Activated naive CD4-positive, alpha-beta T cell treated with anti-CD3 and anti-CD28 coated beads, Interleukin-2, amount 50 U/mL, for 24 hours (primary cell): Measurements from ENCODE around the gene CAB39L.
A peak's percentile ranks its signal among the peaks of the same experiment; 100 is the strongest.

Source experiments
- H3K27ac Mint-ChIP-seq: one replicate; pipeline ENCODE4 v1.8.0; 2021; ENCODE audit warnings: mild to moderate bottlenecking, mixed read lengths
- H3K27me3 Mint-ChIP-seq: one replicate; pipeline ENCODE4 v1.8.0; 2021; ENCODE audit warnings: mixed read lengths
- H3K36me3 Mint-ChIP-seq: one replicate; pipeline ENCODE4 v1.8.0; 2021; ENCODE audit warnings: mixed read lengths
- H3K4me1 Mint-ChIP-seq: one replicate; pipeline ENCODE4 v1.8.0; 2021; ENCODE audit warnings: mixed read lengths
- H3K4me3 Mint-ChIP-seq: one replicate; pipeline ENCODE4 v1.8.0; 2021; ENCODE audit warnings: mild to moderate bottlenecking, mixed read lengths
- H3K9me3 Mint-ChIP-seq: one replicate; pipeline ENCODE4 v1.8.0; 2021; ENCODE audit warnings: mixed read lengths

Gene CAB39L

DNA sequence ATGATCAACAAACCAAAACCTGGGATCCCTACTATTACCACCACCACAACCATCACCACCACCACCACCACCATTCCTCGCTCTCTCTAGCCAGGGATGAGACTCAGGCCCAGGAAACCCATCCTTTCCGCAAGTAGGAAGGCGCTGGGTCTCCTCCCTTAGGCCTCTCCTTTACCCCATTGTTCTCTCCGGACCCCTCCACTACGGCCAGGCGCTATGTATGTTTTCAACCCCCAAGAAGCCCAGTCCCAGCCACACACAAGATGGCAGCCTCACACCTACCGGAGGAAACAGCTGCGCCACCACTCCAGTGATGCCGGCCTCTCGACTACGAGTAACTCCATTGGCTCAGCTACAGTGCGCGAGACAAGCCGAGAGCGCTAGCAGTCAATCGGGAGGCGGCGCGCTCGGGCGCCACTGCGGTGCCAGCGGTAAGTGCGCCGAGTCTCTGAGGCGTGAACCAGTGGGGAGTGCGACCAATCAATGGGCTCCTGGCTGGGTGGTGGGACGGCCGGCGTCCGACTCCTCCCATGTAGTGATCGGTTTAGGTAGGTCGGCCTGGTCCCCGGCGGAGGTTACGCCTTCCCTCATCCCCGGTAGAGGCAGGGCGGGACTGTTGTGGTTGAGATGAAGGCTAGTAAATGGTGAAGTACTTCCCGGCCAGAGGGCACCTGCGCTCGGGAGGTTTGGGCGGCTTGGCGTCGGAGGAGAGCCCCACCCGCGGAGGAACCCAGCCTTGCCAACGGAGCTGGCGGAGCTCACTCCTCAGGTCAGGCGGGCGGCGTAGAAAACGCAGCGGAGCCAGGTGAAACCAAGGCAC, at the start of gene CAB39L, which contains the start of gene SETDB2:
Gene CAB39L (minus strand): TSS at position 361 of the 820 bp plus-strand sequence. CDS start 61,154 bp downstream, outside the sequence.
Gene SETDB2 (plus strand): TSS at position 571 of the 820 bp plus-strand sequence. CDS start 7,620 bp downstream, outside the sequence.
- Mint-ChIP-seq H3K4me1 (peaks cover 48% of the 10 kb centered on the region), H3K4me3 (peak within 1 kb of the TSS; percentile 93), H3K36me3 (no peaks in the 10 kb centered on the region), H3K27ac (peak within 1 kb of the TSS; percentile 95), H3K27me3 (no peaks in the 10 kb centered on the region), H3K9me3 (no peaks in the 10 kb centered on the region)

DNA sequence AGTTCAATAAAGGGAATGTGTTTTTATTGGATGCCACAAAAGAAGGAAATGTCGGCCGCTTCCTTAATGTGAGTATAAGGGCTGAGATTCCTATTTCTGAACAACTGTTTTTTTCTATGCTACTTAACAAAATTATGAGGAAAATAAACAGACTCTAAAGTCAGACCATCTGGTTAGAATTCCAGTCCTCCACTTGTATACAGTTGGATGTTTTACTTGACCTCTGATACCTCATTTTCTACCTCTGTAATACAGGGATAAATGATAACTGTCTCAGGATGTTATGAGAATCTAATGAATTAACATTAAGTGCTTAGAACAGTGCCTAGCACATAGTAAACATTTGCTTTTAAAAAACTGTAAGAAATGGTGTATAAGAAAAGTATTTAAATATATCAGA, 44.7 kb upstream of the CAB39L start:
- Mint-ChIP-seq H3K36me3 (peaks cover 8% of the 10 kb centered on the region), H3K27ac (no peak overlapping the region), H3K9me3 (no peaks in the 10 kb centered on the region), H3K4me1 (no peaks in the 10 kb centered on the region), H3K4me3 (no peak overlapping the region), H3K27me3 (no peaks in the 10 kb centered on the region)

DNA sequence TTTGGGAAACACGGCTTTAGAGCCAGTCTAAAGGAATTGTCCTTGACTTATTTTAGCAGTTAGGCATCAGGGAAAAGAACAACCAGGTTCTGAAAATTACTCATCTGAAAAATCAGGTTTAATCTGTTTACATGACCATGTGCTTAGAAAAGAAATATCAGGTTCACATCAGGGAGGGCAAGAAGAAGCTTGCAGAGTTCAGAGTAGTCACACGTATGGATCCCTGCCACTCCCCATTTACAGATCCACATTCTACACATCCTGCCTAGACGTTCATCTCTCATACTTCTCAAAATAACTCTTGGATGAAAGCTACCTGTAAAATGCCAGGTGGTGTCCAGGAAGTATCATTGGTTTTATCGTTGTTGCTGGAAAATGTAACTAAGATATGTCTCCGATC, 37.9 kb upstream of the CAB39L start:
- Mint-ChIP-seq H3K4me3 (no peak overlapping the region), H3K27me3 (no peaks in the 10 kb centered on the region), H3K9me3 (no peaks in the 10 kb centered on the region), H3K27ac (no peak overlapping the region), H3K36me3 (peaks cover 20% of the 10 kb centered on the region), H3K4me1 (no peaks in the 10 kb centered on the region)

DNA sequence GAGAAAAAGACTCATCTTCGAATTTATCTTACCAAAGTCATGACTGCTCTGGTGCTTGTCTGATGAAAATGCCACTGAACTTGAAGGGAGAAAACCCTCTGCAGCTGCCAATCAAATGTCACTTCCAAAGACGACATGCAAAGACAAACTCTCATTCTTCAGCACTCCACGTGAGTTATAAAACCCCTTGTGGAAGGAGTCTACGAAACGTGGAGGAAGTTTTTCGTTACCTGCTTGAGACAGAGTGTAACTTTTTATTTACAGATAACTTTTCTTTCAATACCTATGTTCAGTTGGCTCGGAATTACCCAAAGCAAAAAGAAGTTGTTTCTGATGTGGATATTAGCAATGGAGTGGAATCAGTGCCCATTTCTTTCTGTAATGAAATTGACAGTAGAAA, 32.7 kb upstream of the CAB39L start:
- H3K4me1 Mint-ChIP-seq, result no peaks in the 10 kb centered on the region
- H3K27me3 Mint-ChIP-seq, result no peaks in the 10 kb centered on the region
- no peak overlapping the region for H3K27ac Mint-ChIP-seq
- no peak overlapping the region for H3K4me3 Mint-ChIP-seq
- H3K36me3 Mint-ChIP-seq, result peaks cover 11% of the 10 kb centered on the region
- no peaks in the 10 kb centered on the region for H3K9me3 Mint-ChIP-seq

DNA sequence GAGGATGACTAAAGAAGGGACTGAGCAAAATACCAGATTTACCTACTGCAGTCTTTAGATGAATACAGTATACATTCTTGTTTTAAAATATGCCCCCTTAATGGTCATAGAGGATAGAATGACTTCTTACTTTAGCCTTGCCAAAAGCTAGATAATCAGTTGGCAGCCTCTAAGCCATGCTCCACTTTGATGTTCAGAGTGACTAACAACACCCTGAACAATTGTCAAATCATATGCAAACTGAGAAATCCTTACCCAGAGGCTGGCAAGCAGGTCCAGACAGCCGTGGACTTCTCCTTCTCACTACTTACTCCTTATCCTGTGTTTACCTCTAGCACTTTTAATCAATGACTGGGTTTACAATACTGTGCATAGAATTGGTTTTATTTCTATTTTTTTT, 28.3 kb upstream of the CAB39L start:
- Mint-ChIP-seq H3K9me3 (no peaks in the 10 kb centered on the region), H3K27ac (no peak overlapping the region), H3K36me3 (peaks cover 14% of the 10 kb centered on the region), H3K27me3 (no peaks in the 10 kb centered on the region), H3K4me1 (no peaks in the 10 kb centered on the region), H3K4me3 (no peak overlapping the region)

DNA sequence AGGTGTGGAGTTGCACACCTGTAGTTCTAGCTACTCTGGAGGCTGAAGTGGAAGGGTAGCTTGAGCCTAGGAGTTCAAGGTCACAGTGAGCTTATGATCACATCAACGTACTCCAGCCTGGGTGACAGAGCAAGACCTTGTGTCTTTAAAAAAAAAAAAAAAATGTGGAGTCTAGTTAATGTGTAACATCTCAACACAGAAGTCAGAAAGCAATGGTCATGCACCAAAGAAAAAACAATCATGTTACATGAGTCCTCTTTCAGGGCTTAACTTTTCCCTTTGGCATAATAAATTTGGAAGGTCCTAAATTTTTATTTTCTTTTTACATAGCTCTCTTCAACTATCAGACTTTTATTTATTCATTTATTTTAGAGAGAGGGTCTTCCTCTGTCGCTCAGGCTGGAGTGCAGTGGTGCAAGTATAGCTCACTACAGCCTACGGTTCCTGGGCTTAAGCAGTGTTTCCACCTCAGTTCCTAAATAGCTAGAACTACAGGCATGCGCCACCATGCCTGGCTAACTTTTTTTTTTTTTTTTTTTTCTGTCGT, 22.5 kb upstream of the CAB39L start:
- Mint-ChIP-seq H3K27ac (no peak overlapping the region), H3K9me3 (no peaks in the 10 kb centered on the region), H3K4me1 (no peaks in the 10 kb centered on the region), H3K27me3 (no peaks in the 10 kb centered on the region), H3K4me3 (no peak overlapping the region), H3K36me3 (peaks cover 34% of the 10 kb centered on the region)

DNA sequence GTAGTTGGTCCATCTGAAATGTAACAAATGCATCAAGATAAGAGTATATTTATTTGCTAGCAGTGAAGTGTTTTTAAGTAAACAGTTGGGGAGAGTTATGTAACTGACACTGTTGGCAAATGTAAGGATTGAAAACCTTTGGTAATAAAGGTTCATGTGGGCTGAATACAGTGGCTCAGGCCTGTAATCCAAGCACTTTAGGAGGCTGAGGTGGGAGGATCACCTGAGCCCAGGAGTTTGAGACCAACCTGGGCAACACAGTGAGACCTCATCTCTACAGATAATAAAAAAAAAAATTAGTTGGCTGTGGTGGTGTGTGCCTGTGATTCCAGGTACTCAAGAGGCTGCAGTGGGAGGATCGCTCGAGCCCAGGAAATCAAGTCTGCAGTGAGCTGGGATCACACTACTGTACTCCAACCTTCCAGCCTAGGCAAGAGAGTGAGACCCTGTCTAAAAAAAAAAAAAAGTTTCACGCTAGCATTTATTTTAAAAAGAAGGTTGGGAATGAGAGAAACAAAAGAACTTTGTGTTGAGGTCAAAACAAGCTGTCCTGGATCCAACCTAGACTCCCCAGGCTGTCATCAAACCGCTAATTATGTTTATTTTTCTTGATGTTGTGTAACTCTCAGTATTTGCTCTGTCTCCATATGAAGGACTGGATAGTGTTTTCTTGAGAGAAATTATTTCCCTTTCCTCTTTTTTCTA, 20.9 kb upstream of the CAB39L start:
- Mint-ChIP-seq H3K4me3 (no peak overlapping the region), H3K27ac (no peak overlapping the region), H3K9me3 (no peaks in the 10 kb centered on the region), H3K4me1 (no peaks in the 10 kb centered on the region), H3K27me3 (no peaks in the 10 kb centered on the region), H3K36me3 (peaks cover 31% of the 10 kb centered on the region)

DNA sequence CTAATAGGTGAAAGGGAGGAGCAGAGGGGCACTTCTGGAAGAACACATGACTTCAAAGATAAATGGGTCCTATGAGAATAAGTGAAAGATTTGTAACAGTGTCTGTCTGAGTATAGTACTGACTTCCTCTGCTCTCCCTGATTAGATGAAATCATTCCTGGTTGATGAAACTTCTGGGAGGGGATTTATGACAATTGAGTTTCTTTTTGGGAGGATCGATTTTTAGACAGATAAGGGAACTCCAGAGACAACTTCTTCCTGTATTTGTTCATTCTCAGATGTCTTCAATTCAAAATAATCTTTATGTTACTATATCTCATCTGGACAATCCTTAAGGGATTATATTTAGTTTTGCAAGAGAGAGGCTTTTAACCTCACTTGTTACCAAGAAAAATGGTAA, 20.2 kb upstream of the CAB39L start:
- no peak overlapping the region for H3K27ac Mint-ChIP-seq
- H3K9me3 Mint-ChIP-seq, result no peaks in the 10 kb centered on the region
- H3K4me1 Mint-ChIP-seq, result no peaks in the 10 kb centered on the region
- peaks cover 29% of the 10 kb centered on the region for H3K36me3 Mint-ChIP-seq
- no peaks in the 10 kb centered on the region for H3K27me3 Mint-ChIP-seq
- H3K4me3 Mint-ChIP-seq, result no peak overlapping the region

DNA sequence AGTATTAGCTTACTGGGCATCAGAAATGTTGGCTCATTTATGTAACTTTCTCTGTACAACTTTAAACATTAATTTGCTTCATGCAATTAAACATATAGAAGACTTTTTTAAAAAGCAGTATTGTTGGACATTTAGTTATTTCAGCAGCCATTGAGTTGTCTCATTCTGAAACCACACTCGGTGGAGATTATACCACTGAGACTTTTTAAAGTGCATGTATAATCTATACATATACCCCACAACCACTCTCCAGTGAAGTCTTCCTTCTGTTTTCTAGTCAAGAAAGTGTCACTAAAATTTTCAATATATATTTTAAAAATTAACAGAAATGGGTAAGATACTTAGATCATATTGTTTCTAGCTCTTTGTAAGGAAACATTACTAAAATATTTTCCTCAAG, 15.7 kb upstream of the CAB39L start:
- Mint-ChIP-seq H3K27ac (no peak overlapping the region), H3K4me3 (no peak overlapping the region), H3K36me3 (peaks cover 25% of the 10 kb centered on the region), H3K4me1 (peaks cover 25% of the 10 kb centered on the region), H3K27me3 (no peaks in the 10 kb centered on the region), H3K9me3 (no peaks in the 10 kb centered on the region)

DNA sequence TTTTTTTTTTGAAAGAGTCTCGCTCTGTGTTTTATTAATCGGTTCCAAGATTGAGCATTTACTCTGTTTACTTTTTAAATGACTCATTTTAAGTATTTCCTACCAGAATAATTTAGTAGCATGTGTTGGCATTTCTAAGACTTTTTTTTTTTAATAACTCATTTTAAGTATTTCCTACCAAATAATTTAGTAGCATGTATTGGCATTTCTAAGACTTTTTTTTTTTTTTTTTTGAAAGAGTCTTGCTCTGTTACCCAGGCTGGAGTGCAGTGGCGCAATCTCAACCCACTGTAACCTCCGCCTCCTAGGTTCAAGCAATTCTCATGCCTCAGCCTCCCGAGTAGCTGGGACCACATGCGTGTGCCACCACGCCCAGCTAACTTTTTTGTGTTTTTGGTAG, 13.4 kb upstream of the CAB39L start:
- H3K36me3 Mint-ChIP-seq, result peaks cover 18% of the 10 kb centered on the region
- H3K27me3 Mint-ChIP-seq, result no peaks in the 10 kb centered on the region
- no peak overlapping the region for H3K27ac Mint-ChIP-seq
- no peak overlapping the region for H3K4me3 Mint-ChIP-seq
- no peaks in the 10 kb centered on the region for H3K9me3 Mint-ChIP-seq
- H3K4me1 Mint-ChIP-seq, result peaks cover 45% of the 10 kb centered on the region

DNA sequence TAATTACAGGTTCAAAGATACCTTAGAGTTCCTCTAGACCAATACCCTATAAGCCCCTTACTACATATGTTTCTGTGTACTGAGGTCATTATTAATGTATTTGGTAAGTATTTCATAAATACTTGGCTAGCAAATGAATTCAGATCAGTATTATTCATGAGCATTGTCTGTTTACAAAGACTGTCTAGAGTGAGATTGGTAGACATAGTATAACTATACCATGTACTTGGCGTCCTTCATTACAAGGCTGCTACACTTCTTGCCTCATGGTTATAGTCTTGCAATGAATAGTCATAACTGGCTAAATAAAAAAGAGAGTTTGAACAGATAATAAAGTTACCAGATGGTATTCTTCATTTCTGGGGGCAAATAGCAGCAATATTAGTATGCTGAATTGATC, 12.3 kb upstream of the CAB39L start:
- Mint-ChIP-seq H3K27ac (no peak overlapping the region), H3K36me3 (peaks cover 12% of the 10 kb centered on the region), H3K27me3 (no peaks in the 10 kb centered on the region), H3K4me1 (peaks cover 46% of the 10 kb centered on the region), H3K9me3 (no peaks in the 10 kb centered on the region), H3K4me3 (no peak overlapping the region)

DNA sequence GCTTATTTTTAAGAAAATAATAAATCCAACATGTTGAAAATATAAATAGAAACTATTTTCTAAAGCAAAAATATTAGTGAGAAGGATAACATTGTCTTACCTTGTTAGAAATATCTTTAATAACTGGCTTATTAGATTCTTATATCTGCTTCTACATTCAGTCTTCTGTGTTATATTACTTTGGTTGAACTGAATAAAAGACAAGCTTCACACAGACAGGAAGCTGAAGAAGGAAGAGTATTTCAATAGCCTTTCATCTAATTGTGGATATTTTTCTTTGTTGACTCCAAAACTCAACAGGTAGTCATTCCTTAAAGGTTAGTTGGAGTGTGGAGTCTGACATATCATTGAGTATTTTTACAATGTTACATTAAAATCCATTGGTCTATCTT, 11.1 kb upstream of the CAB39L start:
- Mint-ChIP-seq H3K9me3 (no peaks in the 10 kb centered on the region), H3K36me3 (peaks cover 11% of the 10 kb centered on the region), H3K27me3 (no peaks in the 10 kb centered on the region), H3K4me3 (no peak overlapping the region), H3K4me1 (peaks cover 53% of the 10 kb centered on the region), H3K27ac (no peak overlapping the region)

DNA sequence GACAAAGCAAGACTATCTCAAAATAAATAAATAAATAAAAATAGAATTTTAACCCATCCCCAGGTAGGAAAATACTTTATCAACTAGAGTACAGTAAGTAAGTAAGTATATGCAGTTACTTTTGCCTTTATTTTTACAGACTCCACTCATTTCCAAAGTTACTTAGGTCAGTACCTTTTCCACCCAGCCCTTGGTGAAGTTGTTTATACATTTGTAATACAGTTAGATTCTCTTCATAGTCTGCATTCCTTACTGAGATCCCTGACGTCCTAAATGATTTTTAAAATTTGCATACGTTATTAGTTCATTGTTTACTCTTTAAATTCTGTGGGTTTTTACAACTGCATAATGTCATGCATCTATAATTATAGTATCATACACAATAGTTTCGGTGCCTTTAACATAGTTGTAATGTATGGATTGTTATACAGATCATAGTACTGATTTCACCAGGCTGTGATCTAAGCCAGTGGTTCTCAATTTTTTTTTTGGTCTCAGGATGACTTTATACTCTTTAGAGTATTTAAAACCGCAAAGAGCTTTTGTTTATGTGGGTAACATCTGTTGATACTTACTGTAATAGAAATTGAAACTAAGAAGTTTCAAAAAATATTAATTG, 10.6 kb upstream of the CAB39L start:
- no peaks in the 10 kb centered on the region for H3K27me3 Mint-ChIP-seq
- no peak overlapping the region for H3K27ac Mint-ChIP-seq
- no peaks in the 10 kb centered on the region for H3K9me3 Mint-ChIP-seq
- H3K36me3 Mint-ChIP-seq, result peaks cover 15% of the 10 kb centered on the region
- H3K4me1 Mint-ChIP-seq, result peaks cover 58% of the 10 kb centered on the region
- no peak overlapping the region for H3K4me3 Mint-ChIP-seq

DNA sequence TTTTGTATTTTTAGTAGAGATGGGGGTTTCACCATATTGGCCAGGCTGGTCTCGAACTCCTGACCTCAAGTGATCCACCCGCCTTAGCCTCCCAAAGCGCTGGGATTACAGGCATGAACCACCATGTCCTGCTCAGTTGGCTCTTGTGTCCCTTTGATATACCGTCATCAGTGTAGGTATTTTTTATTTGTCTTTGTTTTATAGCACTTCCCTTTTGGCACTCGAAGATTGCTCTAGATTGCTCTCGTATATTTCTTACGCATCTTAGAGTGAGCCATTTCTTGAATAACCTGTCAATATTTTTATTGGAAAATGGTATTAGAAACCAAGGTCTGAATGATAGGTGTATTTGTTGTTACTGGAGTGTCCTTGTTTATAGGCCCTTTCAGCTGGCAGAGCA, 9.6 kb upstream of the CAB39L start:
- H3K9me3 Mint-ChIP-seq, result no peaks in the 10 kb centered on the region
- no peak overlapping the region for H3K27ac Mint-ChIP-seq
- H3K36me3 Mint-ChIP-seq, result peaks cover 15% of the 10 kb centered on the region
- H3K4me1 Mint-ChIP-seq, result peaks cover 66% of the 10 kb centered on the region
- no peak overlapping the region for H3K4me3 Mint-ChIP-seq
- H3K27me3 Mint-ChIP-seq, result no peaks in the 10 kb centered on the region

DNA sequence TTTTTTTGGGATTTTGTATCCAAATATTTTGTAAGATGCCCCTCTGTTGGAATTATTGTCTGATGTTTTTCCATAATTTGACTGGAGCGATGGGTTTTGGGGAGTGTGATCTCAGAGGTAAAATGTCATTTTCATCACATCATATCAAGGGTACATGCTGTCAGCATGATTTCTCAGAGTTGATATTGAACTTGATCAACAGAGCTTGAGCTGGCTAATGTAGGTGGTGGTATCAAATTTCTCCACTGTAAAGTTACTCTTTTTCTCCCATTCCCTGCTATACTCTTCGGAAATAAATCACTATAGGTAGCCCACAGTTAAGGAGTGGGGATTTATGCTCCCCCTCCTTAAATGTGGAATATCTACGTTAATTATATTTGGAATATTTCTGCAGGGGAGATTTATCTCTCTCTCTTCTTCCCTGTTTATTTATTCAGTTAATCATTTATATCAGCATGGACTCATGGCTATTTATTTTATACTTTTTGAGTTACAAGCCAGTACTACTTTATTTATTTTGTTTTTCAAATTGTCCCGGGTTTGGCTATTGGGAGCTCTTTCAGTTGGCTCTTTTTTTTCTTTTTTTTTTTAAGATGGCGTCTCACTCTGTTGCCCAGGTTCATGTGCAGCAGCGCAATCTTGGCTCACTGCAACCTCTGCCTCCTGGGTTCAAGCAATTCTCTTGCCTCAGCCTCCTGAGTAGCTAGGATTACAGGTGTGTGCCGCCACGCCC, 9.0 kb upstream of the CAB39L start:
- H3K9me3 Mint-ChIP-seq, result no peaks in the 10 kb centered on the region
- peaks cover 14% of the 10 kb centered on the region for H3K36me3 Mint-ChIP-seq
- H3K27ac Mint-ChIP-seq, result no peak overlapping the region
- H3K27me3 Mint-ChIP-seq, result no peaks in the 10 kb centered on the region
- no peak overlapping the region for H3K4me3 Mint-ChIP-seq
- H3K4me1 Mint-ChIP-seq, result peaks cover 69% of the 10 kb centered on the region
